ENCODE results near the gene KRTAP10-7.
"Not testable (repeated sequence)": the region's sequence is repeated elsewhere in the genome, so short reads cannot be mapped to it uniquely, and the experiment has no call there.

Gene KRTAP10-7

GRCh38 chr21:44590897-44591800 is 9.2 kb upstream of the KRTAP10-7 start:
- not testable (repeated sequence) for DNase-seq (ENCODE audit: low read depth)

- DNase-seq (ENCODE audit: low read depth), result not testable (repeated sequence)
Observed at GRCh38 chr21:44591801-44592130, 8.6 kb upstream of the KRTAP10-7 start.

- DNase-seq (ENCODE audit: low read depth), result no peak
Observed at GRCh38 chr21:44592446-44593311, 7.7 kb upstream of the KRTAP10-7 start, which contains the start of gene KRTAP10-6. Gene KRTAP10-6, minus strand, starts transcription at chr21:44592505. Its CDS starts 21 bp downstream, at chr21:44592484.

GRCh38 chr21:44593598-44594405 is 6.6 kb upstream of the KRTAP10-7 start:
- DNase-seq (ENCODE audit: low read depth), result no peak

- DNase-seq (ENCODE audit: low read depth), result no peak
Observed at GRCh38 chr21:44594406-44594916, 5.9 kb upstream of the KRTAP10-7 start.

DNA sequence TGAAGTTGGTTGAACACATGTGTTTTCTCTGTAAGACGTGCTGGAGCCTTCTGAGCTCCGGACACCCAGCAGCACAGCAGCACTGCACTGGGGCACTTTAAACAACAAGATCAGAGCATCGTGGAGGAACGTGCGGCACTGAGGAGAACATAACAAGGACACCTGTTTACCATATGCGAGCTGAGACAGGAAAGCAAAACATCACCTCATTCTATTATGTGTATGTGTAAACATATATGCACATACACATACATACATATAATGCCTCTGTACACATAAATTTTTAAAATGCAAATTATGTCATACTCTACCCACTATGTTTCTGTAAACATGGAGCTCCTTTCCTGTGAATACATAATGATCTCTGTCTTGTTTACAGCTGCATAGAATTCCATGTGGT is 4.9 kb upstream of the KRTAP10-7 start:
- DNase-seq (ENCODE audit: low read depth), result no peak

DNA sequence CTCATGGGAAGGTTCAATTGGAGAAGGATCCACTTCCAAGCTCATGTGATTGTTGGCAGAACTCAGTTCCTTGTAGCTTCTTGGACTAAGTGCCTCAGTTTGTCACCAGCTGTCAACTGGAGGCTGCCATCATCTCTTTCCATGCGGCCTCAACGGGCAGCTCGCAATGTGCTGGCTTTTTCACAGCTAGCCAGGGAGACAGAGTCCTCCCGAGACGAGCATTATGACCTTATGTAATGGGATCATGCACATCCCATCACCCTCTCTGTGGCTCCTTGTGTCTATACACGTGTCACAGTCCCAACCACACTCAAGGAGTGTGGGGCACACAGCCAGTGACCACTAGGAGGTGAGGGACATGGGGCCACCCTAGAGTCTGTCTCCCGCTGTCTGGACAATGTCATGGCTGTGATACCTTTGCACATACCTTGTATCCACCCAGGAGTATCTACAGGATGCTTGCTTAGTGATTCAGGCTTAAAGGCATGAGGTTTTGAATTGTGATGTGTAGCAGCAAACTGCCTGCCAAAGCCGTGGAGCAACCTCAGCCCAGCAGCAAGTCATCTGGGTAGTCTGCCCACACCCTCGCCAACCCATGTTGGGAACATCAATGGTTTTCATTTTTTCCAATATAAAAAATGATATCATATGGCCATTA is 4.2 kb upstream of the KRTAP10-7 start:
- no peak for DNase-seq (ENCODE audit: low read depth)

- DNase-seq (ENCODE audit: low read depth), result no peak
Observed at GRCh38 chr21:44598061-44598460, 2.3 kb upstream of the KRTAP10-7 start.

GRCh38 chr21:44599264-44600029 is 950 bp upstream of the KRTAP10-7 start:
- no peak for DNase-seq (ENCODE audit: low read depth)

- DNase-seq (ENCODE audit: low read depth), result not testable (repeated sequence)
Observed at GRCh38 chr21:44601091-44601490, 694 bp downstream of the KRTAP10-7 start.

- DNase-seq (ENCODE audit: low read depth), result no peak
Observed at GRCh38 chr21:44601596-44602462, 1.4 kb downstream of the KRTAP10-7 start.

DNA sequence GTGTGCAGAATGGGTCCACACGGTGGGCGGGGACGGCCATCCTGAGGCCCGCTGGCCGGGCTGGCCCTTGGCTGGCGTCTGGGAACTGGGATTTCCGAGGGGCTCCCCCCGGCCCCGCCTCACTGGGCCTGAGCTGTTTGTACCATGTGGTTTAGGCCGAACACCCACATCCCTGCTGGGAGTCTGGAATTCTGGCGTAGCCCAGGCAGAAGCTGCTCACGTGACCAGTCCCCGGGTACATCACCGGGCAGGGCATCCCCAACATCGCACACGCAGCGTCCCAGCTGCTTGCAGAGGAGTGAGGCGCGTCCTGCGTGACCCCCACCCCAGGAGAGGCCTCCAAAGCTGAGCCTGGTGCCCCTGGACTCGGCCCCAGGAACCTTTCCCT is 2.1 kb downstream of the KRTAP10-7 start:
- no peak for DNase-seq (ENCODE audit: low read depth)

DNA sequence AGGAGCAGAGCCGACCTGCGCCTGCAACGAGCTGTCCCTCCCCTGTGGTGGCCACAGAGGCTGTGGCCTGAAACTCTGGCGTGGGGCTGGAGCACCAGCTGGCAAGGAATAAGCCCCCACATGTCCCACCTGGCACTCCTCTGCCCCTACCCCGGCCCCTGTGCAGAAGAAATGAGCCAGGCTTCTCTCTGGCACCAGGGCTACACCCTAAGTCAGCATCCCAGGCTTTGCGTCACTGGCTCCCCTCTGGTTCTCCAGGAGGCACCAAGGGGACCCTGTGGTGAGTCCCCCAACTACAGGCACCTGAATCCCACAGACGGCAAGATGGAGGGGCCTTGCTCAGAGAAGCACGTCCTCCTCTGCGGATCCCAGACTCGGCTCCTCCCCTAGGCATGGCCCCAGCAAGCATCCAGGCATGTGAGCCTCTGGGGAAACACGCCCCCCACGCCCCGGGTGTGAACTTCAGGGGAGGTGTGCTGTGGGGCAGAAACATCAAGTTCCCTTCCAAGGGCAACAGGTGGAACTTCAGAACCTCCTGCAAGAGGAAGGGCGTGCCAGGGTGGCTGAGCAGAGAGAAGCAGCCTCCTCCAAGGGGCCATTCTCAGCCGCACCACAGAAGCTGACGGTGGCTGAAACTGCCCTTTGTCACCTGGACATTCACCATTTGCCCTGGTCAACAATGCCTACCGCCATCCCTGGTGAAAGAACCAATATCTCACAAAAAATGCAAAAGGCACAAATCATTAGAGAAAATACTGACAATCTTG is 2.9 kb downstream of the KRTAP10-7 start:
- no peak for DNase-seq (ENCODE audit: low read depth)

DNA sequence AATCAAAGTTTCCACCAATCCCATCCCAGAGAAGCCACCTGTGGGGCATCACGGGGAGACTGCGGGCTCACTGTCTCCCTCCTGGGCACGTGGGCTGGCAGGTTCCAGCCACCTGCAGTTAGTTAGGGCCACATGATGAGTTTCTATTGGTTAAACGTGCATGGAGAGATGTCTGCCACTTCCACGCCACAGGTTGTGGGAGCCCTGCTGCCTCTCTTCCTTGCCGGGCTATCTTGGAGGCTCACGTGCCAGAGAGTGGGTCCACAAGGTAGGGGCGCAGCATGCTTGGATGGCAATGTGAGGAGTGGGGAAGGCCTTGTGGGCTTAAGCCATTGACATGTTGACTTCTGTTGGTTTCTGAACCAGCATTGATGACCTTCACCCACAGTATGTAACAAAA is 3.5 kb downstream of the KRTAP10-7 start:
- DNase-seq (ENCODE audit: low read depth), result no peak

GRCh38 chr21:44606495-44606894 is 6.1 kb downstream of the KRTAP10-7 start:
- no peak for DNase-seq (ENCODE audit: low read depth)

DNA sequence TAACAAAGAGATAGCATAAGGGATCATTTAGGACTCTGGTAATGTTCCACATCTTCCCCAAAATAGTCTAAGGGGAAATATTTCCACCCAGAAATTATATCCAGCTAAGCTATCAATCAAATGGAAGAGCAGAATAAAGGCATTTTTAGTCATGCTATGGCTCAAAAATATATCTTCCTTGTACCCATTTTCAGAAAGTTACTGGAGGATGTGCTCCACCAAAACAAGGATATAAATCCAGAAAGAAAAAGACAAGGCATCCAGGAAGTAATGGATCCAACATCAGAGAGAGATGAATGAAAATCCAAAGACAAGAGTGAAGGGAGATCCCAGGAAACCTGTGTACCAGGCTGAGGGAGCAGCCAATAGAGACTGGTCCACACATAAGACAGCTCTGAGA is 8.8 kb downstream of the KRTAP10-7 start:
- no peak for DNase-seq (ENCODE audit: low read depth)

GRCh38 chr21:44610157-44610843 is 9.9 kb downstream of the KRTAP10-7 start:
- not testable (repeated sequence) for DNase-seq (ENCODE audit: low read depth)

DNA sequence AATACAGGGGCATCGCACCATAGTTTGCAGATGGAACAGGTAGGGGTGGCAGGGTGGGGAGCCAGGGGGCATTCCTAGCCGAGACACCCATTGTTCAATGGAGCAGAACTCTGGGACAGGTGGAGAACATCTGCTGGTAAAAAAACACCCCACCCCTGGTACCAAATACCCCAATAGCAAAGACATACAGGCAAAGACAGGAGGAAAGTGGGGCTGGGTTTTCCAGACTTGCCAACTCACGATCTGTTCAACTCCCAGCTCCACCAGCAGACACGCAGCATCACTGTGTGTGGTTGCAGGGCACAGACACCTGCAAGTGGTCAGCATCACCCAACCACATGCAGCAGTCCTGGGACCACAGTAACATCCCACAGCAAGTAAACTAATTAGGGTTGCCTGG is 11.2 kb downstream of the KRTAP10-7 start:
- DNase-seq (ENCODE audit: low read depth), result no peak
